HS-27A (cell line): ENCODE results near the gene KDM1A.

Experiments
- DNase-seq: peaks from one replicate; pipeline ENCODE4 v3.0.0-alpha.2; 2012; ENCODE audit warnings: low read depth, missing footprints

KDM1A gene

DNA sequence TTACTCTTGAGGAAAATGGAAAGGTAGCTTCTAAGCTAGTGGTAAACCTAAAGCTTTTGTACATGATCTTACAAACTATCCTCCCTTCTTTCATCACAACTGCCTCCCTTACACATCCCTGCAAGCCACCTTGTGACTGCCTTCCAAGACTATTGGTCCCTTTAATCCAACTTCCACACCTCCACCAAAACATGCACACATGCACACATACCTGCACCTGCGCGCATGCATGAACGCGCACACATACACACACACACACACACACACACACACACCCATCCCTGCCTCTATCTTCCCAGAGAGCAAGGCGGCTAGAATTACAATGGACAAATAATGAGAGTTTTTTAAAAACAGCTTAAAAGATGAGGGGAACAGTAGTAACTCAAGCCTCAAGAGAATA lies 91.1 kb downstream of the KDM1A start:
- DNase-seq: no peak

DNA sequence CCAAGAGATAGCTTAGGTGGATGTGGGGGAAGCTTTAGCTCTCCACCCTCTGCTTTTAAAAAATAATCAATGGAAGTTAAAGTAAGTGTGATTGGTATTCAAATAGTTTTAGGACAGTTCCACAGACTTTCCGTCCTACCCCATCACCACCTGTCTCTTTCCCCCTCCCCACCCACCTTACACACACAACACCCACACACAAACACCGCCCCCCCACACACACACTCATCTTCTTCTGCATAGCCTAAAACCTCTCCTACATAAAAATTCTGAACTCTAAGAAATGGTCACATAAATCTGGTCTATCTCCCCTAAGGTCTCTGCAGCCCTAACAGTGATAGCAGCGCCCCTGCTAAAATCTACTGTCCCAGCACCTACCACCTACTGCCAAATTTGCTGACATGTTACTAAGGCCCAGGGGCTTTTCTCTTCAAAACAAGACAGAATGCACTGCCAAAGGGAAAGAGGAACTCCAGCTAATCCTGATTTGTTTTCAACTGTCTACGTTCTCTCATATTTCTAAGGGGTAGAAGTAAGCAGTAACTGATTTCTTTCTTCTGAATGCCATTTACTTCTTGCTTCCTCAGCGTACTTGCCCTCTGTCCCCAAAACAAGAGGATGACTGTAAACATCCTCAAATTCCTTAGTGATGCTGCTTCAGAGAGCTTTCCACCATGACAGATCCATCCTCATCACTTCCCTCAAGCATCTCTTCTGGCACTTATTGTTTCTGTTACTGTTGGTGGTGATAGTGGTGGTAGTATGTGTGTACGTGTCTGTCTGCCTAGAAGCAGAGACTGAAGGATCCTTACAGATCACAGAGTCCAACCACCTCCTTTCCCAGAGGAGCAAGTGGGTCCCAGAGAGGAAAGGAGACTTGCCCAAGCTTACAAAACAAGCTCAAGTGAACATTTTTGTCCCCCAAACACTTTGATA lies 92.6 kb downstream of the KDM1A start:
- DNase-seq: no peak

GRCh38 chr1:23114424-23115079 lies 95.3 kb downstream of the KDM1A start:
- no peak for DNase-seq

GRCh38 chr1:23116216-23116836 lies 97.1 kb downstream of the KDM1A start:
- DNase-seq: no peak

DNA sequence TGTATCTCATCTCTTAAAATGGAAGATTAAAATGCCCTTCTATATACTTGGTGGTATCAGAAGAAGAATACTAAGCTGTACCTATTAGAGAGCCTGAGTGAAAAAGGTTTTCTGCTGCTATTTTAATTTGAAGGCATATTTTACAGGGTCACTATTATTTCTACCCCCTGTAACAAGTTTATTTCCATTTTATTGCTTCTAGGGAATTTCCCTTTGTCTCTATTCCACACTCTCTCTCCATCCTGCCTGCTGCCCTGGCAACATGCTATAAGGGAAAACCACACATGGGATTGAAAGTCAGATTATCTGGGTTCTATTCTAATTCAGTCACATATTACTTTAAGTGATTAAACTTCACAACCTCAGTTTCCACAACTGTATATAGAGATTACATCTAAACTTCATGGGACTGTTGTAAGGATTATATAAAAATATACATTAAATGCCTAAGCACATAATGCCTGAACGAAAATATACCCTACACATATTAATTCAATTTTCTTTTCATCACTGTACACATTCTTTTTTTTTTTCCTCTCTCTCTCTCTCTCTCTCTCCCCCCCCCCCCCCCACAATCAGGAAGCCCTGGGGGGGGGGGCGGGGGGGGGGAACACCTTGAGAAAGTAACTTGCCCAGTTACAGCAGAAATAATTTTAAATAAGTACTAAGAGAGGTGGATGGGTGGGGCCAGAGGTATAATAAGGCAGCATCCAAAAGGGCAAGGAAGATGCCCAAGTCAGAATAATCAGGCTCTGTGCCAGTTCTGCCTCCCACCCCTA lies 97.8 kb downstream of the KDM1A start:
- DNase-seq: no peak

DNA sequence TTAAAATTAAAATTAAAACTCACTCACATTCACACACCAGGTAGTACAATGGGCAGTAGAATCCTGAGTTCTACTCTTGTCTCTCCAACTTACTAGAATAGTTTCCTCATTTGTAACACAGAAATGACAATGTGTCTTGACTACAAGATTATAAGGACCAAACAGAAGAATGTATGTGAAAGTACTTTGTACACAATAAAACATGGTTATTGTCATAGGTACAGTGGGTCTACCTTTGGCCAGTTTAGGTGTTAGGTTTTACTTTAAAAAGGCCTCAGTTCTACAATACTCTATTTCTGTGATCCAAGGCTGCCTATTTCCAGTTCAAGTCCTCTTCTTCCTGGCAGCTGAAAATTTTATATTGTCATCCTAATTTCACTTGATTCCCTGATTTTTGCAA lies 99.1 kb downstream of the KDM1A start:
- DNase-seq: no peak

- no peak for DNase-seq
Measured at GRCh38 chr1:23118957-23119792, 99.9 kb downstream of the KDM1A start.

GRCh38 chr1:23120383-23120782 lies 101.1 kb downstream of the KDM1A start:
- no peak for DNase-seq

DNA sequence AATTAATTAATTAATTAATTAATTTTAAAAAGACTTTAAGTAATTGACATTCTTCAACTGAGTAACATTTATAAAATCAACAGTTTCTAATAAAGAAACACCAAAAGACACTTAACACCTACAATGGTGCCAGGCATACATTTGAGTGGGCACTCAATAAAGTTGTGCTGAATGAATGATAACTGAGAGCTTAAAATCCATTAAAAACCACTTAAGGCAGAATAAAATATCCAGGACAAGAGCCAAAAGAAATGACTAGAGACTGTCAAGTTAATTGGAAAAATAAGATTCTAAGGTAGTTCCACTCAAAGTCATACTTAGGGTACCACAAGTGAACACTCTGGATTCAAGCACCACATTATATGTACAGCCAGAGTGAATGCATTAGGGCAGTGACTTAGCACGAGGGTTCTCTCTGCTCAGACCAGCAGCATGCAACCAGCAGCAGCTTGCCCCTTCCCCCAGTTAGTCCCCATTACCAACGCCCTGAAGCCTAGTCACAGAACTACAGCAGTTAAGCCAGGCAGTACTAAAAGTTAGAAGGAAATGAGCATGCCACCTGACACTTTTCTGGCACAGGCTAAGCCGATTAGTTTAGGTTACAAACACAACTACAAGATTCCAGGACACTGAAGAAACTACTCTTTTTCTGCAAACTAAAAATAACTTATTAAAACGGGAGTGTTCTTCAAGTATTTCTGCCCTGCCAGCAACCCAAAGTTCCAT lies 102.9 kb downstream of the KDM1A start:
- DNase-seq: no peak

GRCh38 chr1:23122796-23123195 lies 103.5 kb downstream of the KDM1A start:
- DNase-seq: no peak

DNA sequence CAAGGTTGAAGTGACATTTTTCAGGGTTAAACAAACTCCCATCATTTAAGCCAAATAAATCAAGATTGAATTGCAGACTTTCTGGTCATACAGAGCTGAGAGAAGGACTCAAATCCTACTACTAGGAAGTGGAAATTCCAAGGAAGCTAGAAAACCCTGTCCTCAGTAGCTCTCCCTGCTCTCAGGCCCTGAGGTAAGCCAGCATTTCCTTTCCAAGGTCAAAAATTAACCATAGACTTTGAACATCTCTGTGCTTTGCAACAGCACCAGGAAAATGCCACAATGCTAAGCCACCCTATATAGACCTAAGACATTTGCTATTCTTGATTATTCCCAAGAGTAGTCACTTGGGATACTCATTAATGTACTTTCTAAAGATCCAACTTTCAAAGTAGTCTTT lies 104.3 kb downstream of the KDM1A start:
- no peak for DNase-seq

- no peak for DNase-seq
Measured at GRCh38 chr1:23124259-23125026, 105.2 kb downstream of the KDM1A start.

DNA sequence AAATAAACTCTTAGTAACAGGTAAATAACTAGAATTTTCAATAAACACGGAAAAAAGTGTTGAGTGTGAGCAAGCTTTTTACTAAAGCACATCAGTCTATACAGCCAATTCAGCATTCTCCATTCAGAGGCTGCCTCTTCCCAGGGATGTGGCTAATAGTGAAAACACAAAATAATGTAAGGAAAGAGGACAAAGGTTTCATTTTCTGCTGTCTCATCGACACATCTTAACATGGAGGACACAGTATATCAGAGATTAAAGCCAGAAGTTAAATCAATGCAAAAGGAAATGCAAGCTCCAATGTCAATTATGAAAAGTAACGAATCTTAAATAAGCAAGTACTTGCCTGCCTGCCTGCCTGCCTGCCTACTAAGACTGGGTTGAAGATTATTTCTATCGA lies 106.2 kb downstream of the KDM1A start:
- no peak for DNase-seq

- no peak for DNase-seq
Measured at GRCh38 chr1:23126200-23126599, 106.9 kb downstream of the KDM1A start.

GRCh38 chr1:23126801-23127200 lies 107.5 kb downstream of the KDM1A start:
- DNase-seq: no peak

DNA sequence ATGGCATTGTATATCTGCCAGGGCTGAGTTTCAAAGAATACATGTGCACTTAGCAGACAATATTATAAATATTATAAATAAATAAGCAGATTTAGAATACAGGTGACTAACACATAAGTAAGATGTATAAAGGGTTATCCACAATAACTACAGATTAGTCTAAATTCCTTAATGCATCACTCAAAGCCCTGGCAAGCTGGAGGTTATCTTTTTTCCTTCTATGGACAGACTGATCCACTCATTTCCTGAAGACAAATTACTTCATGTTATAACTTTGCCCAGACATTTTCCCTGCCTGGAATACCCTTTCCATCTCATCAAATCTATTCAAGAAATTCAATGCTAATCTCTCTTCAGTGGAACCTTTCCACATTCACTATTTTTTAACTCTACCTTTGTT lies 110.6 kb downstream of the KDM1A start:
- no peak for DNase-seq

- no peak for DNase-seq
Measured at GRCh38 chr1:23132033-23132432, 112.8 kb downstream of the KDM1A start.
